ENCODE results near the gene RPL35.

Gene RPL35

GRCh38 chr9:124820698-124821623, 40.8 kb downstream of the RPL35 start:
- no peak for DNase-seq (ENCODE audit: low read depth in 1 of 2, low spot score in 1 of 2)

- no peak for DNase-seq (ENCODE audit: low read depth in 1 of 2, low spot score in 1 of 2)
These were observed 43.1 kb downstream of the RPL35 start for GRCh38 chr9:124818431-124819281.

DNA sequence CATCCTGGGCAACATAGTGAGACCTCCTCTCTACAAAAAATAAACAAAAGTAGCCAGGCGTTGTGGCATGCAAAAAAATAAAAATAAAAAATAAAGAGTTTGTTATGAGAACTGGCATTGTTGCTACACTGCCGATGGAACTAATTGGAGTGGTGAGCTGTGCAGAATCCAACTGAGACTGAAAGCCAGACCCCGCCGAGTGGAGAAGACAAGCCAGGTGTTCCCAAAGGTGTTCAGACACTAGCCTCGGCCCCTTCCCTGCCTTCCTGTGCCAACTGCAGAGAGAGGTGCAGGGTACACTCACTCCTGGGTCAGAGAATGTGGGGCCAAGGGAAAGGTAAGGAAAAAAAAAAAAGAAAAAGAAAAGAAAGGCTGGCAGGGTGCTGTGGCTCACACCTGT, 46.2 kb downstream of the RPL35 start:
- DNase-seq (ENCODE audit: low read depth in 1 of 2, low spot score in 1 of 2), result no peak

GRCh38 chr9:124814164-124814535, 47.6 kb downstream of the RPL35 start:
- DNase-seq (ENCODE audit: low read depth in 1 of 2, low spot score in 1 of 2), result no peak

- DNase-seq (ENCODE audit: low read depth in 1 of 2, low spot score in 1 of 2), result no peak
These were observed 48.1 kb downstream of the RPL35 start for GRCh38 chr9:124813501-124814163.

DNA sequence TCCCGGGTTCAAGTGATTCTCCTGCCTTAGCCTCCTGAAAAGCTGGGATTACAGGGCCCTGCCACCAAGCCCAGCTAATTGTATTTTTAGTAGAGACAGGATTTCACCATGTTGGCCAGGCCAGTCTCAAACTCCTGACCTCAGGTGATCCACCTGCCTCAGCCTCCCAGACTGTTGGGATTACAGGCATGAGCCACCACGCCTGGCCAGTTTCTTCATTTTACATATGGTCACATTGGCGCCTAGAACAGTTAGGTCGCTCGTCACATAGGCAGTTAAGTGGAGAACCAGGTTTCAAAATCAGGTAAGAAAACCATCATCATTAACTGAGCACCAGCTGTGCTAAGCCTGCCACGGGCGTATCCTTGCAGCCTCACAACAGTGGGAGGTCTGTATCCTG, 48.7 kb downstream of the RPL35 start:
- DNase-seq (ENCODE audit: low read depth in 1 of 2, low spot score in 1 of 2), result no peak

- no peak for DNase-seq (ENCODE audit: low read depth in 1 of 2, low spot score in 1 of 2)
These were observed 49.3 kb downstream of the RPL35 start for GRCh38 chr9:124812441-124812876.

GRCh38 chr9:124810663-124811355, 50.9 kb downstream of the RPL35 start:
- DNase-seq (ENCODE audit: low read depth in 1 of 2, low spot score in 1 of 2), result no peak

DNA sequence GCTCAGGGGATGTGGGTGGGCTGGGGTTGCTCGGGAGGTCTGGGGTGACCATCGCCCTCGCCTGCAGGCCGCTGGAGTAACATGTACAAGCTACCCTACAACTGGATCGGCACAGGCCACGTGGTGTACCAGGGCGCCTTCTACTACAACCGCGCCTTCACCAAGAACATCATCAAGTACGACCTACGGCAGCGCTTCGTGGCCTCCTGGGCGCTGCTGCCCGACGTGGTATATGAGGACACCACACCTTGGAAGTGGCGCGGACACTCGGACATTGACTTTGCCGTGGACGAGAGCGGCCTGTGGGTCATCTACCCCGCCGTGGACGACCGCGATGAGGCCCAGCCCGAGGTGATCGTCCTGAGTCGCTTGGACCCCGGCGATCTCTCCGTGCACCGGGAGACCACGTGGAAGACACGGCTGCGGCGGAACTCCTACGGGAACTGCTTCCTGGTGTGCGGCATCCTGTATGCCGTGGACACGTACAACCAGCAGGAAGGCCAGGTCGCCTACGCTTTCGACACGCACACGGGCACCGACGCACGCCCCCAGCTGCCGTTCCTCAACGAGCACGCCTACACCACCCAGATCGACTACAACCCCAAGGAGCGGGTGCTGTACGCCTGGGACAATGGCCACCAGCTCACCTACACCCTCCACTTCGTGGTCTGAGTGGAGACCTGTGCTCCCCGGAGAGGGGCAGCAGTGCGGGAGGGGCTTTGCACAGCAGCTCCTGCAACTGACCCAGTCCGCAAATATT, 51.8 kb downstream of the RPL35 start:
- no peak for DNase-seq (ENCODE audit: low read depth in 1 of 2, low spot score in 1 of 2)

- DNase-seq (ENCODE audit: low read depth in 1 of 2, low spot score in 1 of 2), result no peak
These were observed 52.5 kb downstream of the RPL35 start for GRCh38 chr9:124809211-124809610.

DNA sequence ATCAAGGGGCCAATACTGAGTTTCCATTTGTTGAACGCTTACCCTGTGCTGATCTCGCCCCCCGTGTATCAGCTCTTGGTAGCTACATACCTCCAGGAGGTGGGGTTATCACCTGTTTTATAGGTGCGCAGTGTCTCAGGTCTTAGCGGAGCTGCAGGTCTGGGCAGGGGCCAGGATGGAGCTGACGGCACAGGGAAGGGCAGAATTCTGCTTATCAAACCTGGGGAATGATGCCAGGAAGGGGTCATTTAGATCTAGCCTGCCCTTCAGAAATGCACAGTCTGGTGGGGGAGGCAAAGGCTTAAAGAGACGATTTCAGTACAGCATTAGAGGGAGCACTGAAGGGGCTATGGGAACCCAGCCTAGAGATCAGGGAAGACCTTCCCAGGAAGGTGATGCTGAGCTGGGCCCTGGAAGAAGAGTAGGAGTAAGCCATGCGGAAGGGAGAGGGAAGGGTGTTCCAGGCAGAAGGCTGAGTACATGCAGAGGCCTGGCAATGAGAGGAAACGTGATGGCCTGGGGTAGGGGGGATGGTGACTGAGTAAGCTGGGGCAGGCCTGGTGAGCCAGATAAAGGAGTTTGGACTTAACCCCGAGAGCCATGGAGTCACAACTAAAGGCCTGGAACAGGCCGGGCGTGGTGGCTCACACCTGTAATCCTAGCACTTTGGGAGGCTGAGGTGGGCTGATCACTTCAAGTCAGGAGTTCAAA, 53.4 kb downstream of the RPL35 start:
- no peak for DNase-seq (ENCODE audit: low read depth in 1 of 2, low spot score in 1 of 2)
